PC-9 (cell line): ENCODE measurements around the gene ACSM2B. TPM values are rescaled to one million over a fixed set of nuclear protein-coding genes. Genes with fewer than 3 reads are reported as not detected.
"Not testable (repeated sequence)": the region's sequence is repeated elsewhere in the genome, so short reads cannot be mapped to it uniquely, and the experiment has no call there.

Experiments
- BruUV-seq: library from RNA; stranded (reverse); fragments of 400-500 nt; replicated peaks from 2 replicates; lab custom pipeline; 2021; lab: Mats Ljungman, UMichigan
- CTCF ChIA-PET: fragments of 300-600 bp; sonication (Branson Sonifier 250); formaldehyde crosslinking; loops from one replicate; lab custom pipeline; 2022; ENCODE audit warnings: antibody characterized with exemption; lab: Charles Lee
- POLR2A ChIA-PET: fragments of 300-600 bp; sonication (Branson Sonifier 250); formaldehyde crosslinking; loops from one replicate; lab custom pipeline; 2022; ENCODE audit warnings: antibody characterized with exemption; ENCODE audit not compliant: unreplicated experiment; lab: Charles Lee
- DNase-seq, 2 experiments: peaks; one replicate each; pipeline versions ENCODE4 v3.0.0 to v3.0.0-alpha.2; 2015 to 2022; ENCODE audit warnings: mixed read lengths in 1 of 2
- H2AFZ ChIP-seq: fragments of 200-600 bp; sonication (generic); 2 replicates; pipeline ENCODE4 v1.8.1; 2017; ENCODE audit warnings: antibody characterized with exemption
- H3F3A ChIP-seq: fragments of 200-600 bp; sonication (generic); 2 replicates; pipeline ENCODE4 v1.8.1; 2017; ENCODE audit warnings: antibody characterized with exemption, mild to moderate bottlenecking, low read depth; ENCODE audit not compliant: insufficient read depth
- H3K27ac ChIP-seq: fragments of 200-600 bp; sonication (generic); 2 replicates; pipeline ENCODE4 v1.6.1; 2016; ENCODE audit warnings: mixed run types
- H3K27me3 ChIP-seq: fragments of 200-600 bp; sonication (generic); 2 replicates; pipeline ENCODE4 v1.6.1; 2016; ENCODE audit warnings: low read depth, mixed run types; ENCODE audit not compliant: insufficient read depth
- H3K36me3 ChIP-seq: fragments of 200-600 bp; sonication (generic); 2 replicates; pipeline ENCODE4 v1.6.1; 2016; ENCODE audit warnings: low read depth, mixed run types
- H3K4me1 ChIP-seq: fragments of 200-600 bp; sonication (generic); replicated peaks from 2 replicates; pipeline ENCODE4 v1.6.1; 2016; ENCODE audit warnings: mixed run types; ENCODE audit not compliant: insufficient read depth
- H3K4me2 ChIP-seq: fragments of 200-600 bp; sonication (generic); 2 replicates; pipeline ENCODE4 v1.6.1; 2017; ENCODE audit warnings: mixed run types
- H3K4me3 ChIP-seq: fragments of 200-600 bp; sonication (generic); 2 replicates; pipeline ENCODE4 v1.6.1; 2016; ENCODE audit warnings: mixed run types
- H3K79me2 ChIP-seq: fragments of 200-600 bp; sonication (generic); 2 replicates; pipeline ENCODE4 v1.6.1; 2017; ENCODE audit warnings: low read depth, mixed run types
- H3K9me2 ChIP-seq: fragments of 200-600 bp; sonication (generic); 2 replicates; pipeline ENCODE4 v1.8.1; 2017; ENCODE audit warnings: mild to moderate bottlenecking; ENCODE audit not compliant: insufficient read depth
- H3K9me3 ChIP-seq: fragments of 200-600 bp; sonication (generic); 2 replicates; pipeline ENCODE4 v1.8.1; 2016; ENCODE audit warnings: low read depth; ENCODE audit not compliant: insufficient read depth
- H4K20me1 ChIP-seq: fragments of 200-600 bp; sonication (generic); 2 replicates; pipeline ENCODE4 v1.8.1; 2017; ENCODE audit not compliant: insufficient read depth
- CTCF ChIP-seq: fragments of 200-600 bp; sonication (generic); conservative IDR thresholded peaks from 2 replicates; pipeline ENCODE4 v1.6.1; 2017; ENCODE audit warnings: mixed run types, antibody characterized with exemption, mild to moderate bottlenecking, moderate library complexity
- EZH2 ChIP-seq: fragments of 200-600 bp; sonication (generic); IDR thresholded peaks from 2 replicates; pipeline ENCODE4 v1.8.0; 2017; ENCODE audit warnings: antibody characterized with exemption, low read depth
- intact Hi-C: fragments of 100-400 bp; cut with micrococcal nuclease; formaldehyde crosslinking; loops from one replicate; pipeline ENCODE4 v1.10.0; 2022; ENCODE audit not compliant: unreplicated experiment
- total RNA-seq: library from RNA; stranded (reverse); gene quantifications from 2 replicates; pipeline ENCODE4 v1.2.3, GENCODE V29; 2021

ACSM2B gene
- total RNA-seq, 1 experiment from 2014 or later: not detected

GRCh38 chr16:20504418-20504817, 71.7 kb downstream of the ACSM2B start:
- no peak overlapping the region for H3K4me2 ChIP-seq
- TF ChIP-seq CTCF (no peak), EZH2 (no peak)
- no peaks in the 10 kb centered on the region for H3K79me2 ChIP-seq
- no peak overlapping the region for H2AFZ ChIP-seq
- H3K36me3 ChIP-seq: no peaks in the 10 kb centered on the region
- H3F3A ChIP-seq: no peaks in the 10 kb centered on the region
- H3K27ac ChIP-seq: no peak overlapping the region
- DNase-seq: no peak
- ChIA-PET CTCF (no interaction called here), POLR2A (no interaction called here)
- H4K20me1 ChIP-seq: no peaks in the 10 kb centered on the region
- no peaks in the 10 kb centered on the region for H3K9me3 ChIP-seq
- H3K27me3 ChIP-seq: no peaks in the 10 kb centered on the region
- no TSS peak for BruUV-seq
- H3K4me1 ChIP-seq: no peaks in the 10 kb centered on the region
- no peaks in the 10 kb centered on the region for H3K9me2 ChIP-seq
- no peak overlapping the region for H3K4me3 ChIP-seq
- intact Hi-C loops: no loop called here

GRCh38 chr16:20491448-20491847, 84.7 kb downstream of the ACSM2B start:
- DNase-seq, H3K9me2 ChIP-seq, H3K9me3 ChIP-seq, H4K20me1 ChIP-seq, POLR2A ChIA-PET, H3F3A ChIP-seq, H3K27me3 ChIP-seq, H3K79me2 ChIP-seq, H2AFZ ChIP-seq, intact Hi-C loops, H3K4me1 ChIP-seq, BruUV-seq, H3K4me2 ChIP-seq, H3K4me3 ChIP-seq, H3K36me3 ChIP-seq, CTCF ChIA-PET, H3K27ac ChIP-seq: not testable (repeated sequence)

- POLR2A ChIA-PET, H3K4me3 ChIP-seq, H3K9me2 ChIP-seq, BruUV-seq, H3K36me3 ChIP-seq, CTCF ChIA-PET, intact Hi-C loops, H3K4me2 ChIP-seq, H3K79me2 ChIP-seq, H4K20me1 ChIP-seq, H3K4me1 ChIP-seq, DNase-seq, H3K27me3 ChIP-seq, H2AFZ ChIP-seq, H3F3A ChIP-seq, H3K27ac ChIP-seq, H3K9me3 ChIP-seq: not testable (repeated sequence)
Observed at GRCh38 chr16:20490994-20491393, 85.2 kb downstream of the ACSM2B start.

Other genes starting within 250 kb of the ACSM2B start
- gene GP2, start 248.9 kb downstream of the ACSM2B start, total RNA-seq: not detected in 2 replicates
- gene UMOD, start 223.7 kb downstream of the ACSM2B start, total RNA-seq: not detected in 2 replicates
- not detected in 2 replicates for gene PDILT, start 171.6 kb downstream of the ACSM2B start, total RNA-seq
- not detected in 2 replicates for gene ACSM5, start 166.8 kb downstream of the ACSM2B start, total RNA-seq
- not detected in 2 replicates for gene ACSM2A, start 124.8 kb downstream of the ACSM2B start, total RNA-seq
- gene ACSM1, start 121.3 kb upstream of the ACSM2B start, total RNA-seq: not detected in 2 replicates
- 35.0 and 36.0 TPM in 2 replicates for gene THUMPD1, start 165.5 kb upstream of the ACSM2B start, total RNA-seq
- gene ACSM3, start 187.6 kb upstream of the ACSM2B start, total RNA-seq: 1.1 and 2.4 TPM in 2 replicates
- gene ERI2, start 230.1 kb upstream of the ACSM2B start, total RNA-seq: 25.6 and 29.5 TPM in 2 replicates
- gene REXO5, start 230.2 kb upstream of the ACSM2B start, total RNA-seq: 9.5 and 13.2 TPM in 2 replicates